ENCODE results near the gene NFE2L2. TPM values are rescaled to one million over a fixed set of nuclear protein-coding genes. Genes with fewer than 3 reads are reported as not detected.
"Not testable (repeated sequence)": the region's sequence is repeated elsewhere in the genome, so short reads cannot be mapped to it uniquely, and the experiment has no call there.

The NFE2L2 gene
- total RNA-seq, 4 donors from 2014 or later: 41.6 to 105 (median 65.2) TPM

DNA sequence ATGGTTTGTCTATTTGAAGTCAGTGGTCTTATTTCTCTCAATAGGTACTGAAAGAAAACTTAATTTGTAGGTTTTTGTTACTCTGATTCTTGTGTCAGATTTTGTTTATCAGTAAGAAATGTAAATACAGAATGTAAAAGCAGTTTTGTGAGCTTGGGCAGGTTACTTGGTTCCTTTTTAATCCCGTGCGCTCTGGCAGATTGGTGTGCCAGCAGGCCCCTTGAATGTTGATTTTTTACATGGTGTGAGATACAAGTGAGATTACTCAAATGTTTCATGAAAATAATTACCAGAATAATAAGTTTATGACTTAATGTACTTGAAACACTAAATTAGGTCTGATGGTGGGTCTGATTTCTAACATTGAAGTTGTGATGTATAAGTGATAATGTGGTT is 38.6 kb downstream of the NFE2L2 start:
- no peak overlapping the region for H3K4me3 ChIP-seq
- H3K36me3 ChIP-seq: peaks cover 0 to 42% (median 14%) of the 10 kb centered on the region in 4 donors
- in situ Hi-C loops (cut with MboI; ENCODE audit: low pct_ligation_motif_present in 1 of 4, low pct_unique_long_range_greater_than_20kb in 1 of 4, low sequenced_read_pairs in 3 of 4): no loop called here
- no peaks in the 10 kb centered on the region for H3K9me3 ChIP-seq
- intact Hi-C loops (cut with DNase I; ENCODE audit: low total_unique reads): no loop called here
- no peak for DNase-seq
- TF ChIP-seq POLR2A (IDR thresholded peaks at IDR 0.05) (no peak), EP300 (IDR thresholded peaks at IDR 0.05; ENCODE audit: low read depth) (no peak), POLR2AphosphoS5 (IDR thresholded peaks at IDR 0.05) (no peak)
- TF ChIP-seq, protein P1, sequence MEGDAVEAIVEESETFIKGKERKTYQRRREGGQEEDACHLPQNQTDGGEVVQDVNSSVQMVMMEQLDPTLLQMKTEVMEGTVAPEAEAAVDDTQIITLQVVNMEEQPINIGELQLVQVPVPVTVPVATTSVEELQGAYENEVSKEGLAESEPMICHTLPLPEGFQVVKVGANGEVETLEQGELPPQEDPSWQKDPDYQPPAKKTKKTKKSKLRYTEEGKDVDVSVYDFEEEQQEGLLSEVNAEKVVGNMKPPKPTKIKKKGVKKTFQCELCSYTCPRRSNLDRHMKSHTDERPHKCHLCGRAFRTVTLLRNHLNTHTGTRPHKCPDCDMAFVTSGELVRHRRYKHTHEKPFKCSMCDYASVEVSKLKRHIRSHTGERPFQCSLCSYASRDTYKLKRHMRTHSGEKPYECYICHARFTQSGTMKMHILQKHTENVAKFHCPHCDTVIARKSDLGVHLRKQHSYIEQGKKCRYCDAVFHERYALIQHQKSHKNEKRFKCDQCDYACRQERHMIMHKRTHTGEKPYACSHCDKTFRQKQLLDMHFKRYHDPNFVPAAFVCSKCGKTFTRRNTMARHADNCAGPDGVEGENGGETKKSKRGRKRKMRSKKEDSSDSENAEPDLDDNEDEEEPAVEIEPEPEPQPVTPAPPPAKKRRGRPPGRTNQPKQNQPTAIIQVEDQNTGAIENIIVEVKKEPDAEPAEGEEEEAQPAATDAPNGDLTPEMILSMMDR (IDR thresholded peaks at IDR 0.05): no peak
- 82 to 85% methylated on average over 2 of the region's 2 CpGs for WGBS, 2 donors (ENCODE audit: low coverage in 1 of 2)
- peaks cover 0 to 3% (median 0%) of the 10 kb centered on the region in 4 donors for H3K4me1 ChIP-seq
- no peaks in the 10 kb centered on the region for H3K27me3 ChIP-seq
- no peak overlapping the region for H3K27ac ChIP-seq

DNA sequence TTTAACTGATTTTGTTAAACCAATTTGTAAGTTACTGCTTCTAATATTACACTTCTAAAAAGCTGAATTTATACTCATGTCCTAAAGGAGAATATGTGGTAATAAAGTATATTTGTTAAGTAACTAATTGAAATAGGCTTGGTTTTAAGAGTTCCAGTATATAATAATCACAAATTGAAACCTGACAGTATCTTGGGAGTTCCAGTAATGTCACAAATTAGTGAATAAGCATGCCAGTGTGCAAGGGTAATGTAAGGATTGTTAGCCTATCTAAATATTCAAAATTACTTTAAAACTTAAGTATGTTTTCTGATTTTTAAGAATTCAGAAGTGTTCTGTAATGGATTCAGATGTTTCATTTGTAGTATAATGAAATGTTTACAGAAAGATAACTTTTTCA is 41.1 kb downstream of the NFE2L2 start:
- H3K27me3 ChIP-seq; in situ Hi-C loops (cut with MboI; ENCODE audit: low pct_ligation_motif_present in 1 of 4, low pct_unique_long_range_greater_than_20kb in 1 of 4, low sequenced_read_pairs in 3 of 4); intact Hi-C loops (cut with DNase I; ENCODE audit: low total_unique reads); DNase-seq; H3K9me3 ChIP-seq; H3K4me3 ChIP-seq; H3K27ac ChIP-seq: not testable (repeated sequence)
- Histone ChIP-seq H3K36me3 (peaks cover 0 to 43% (median 19%) of the 10 kb centered on the region in 4 donors), H3K4me1 (peaks cover 8 to 17% (median 11%) of the 10 kb centered on the region in 4 donors)

DNA sequence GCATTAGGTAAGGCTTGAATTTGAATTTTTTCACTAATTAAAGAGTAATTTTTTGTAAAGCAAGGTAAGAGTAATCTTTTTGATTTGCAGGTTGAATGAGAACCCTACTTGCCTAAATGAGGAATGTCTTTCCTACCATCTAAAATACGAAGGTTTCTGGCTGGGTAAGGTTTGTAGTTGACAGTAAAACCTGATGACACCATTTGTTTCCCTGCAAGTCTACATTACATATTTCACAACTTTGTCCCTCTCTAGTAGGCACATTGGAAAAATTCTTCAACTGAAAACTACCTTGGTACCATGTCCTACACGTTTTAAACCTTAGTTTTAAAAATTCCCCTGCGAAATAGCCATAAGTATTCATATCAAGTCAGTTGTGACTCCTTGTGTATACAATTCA is 42.6 kb downstream of the NFE2L2 start:
- no peak overlapping the region for H3K27ac ChIP-seq
- H3K27me3 ChIP-seq: no peaks in the 10 kb centered on the region
- H3K4me1 ChIP-seq: peaks cover 12 to 29% (median 15%) of the 10 kb centered on the region in 4 donors
- no peaks in the 10 kb centered on the region for H3K9me3 ChIP-seq
- H3K36me3 ChIP-seq: peaks cover 0 to 58% (median 26%) of the 10 kb centered on the region in 4 donors
- DNase-seq: no peak
- TF ChIP-seq EP300 (IDR thresholded peaks at IDR 0.05; ENCODE audit: low read depth) (no peak), POLR2AphosphoS5 (IDR thresholded peaks at IDR 0.05) (peak in 1 of 3 donors; percentile 20), POLR2A (IDR thresholded peaks at IDR 0.05) (no peak)
- no peak overlapping the region for H3K4me3 ChIP-seq
- 79 to 81% methylated on average over 3 of the region's 3 CpGs for WGBS, 2 donors (ENCODE audit: low coverage in 1 of 2)
- intact Hi-C loops (cut with DNase I; ENCODE audit: low total_unique reads) (no loop called here), in situ Hi-C loops (cut with MboI; ENCODE audit: low pct_ligation_motif_present in 1 of 4, low pct_unique_long_range_greater_than_20kb in 1 of 4, low sequenced_read_pairs in 3 of 4) (no loop called here)

DNA sequence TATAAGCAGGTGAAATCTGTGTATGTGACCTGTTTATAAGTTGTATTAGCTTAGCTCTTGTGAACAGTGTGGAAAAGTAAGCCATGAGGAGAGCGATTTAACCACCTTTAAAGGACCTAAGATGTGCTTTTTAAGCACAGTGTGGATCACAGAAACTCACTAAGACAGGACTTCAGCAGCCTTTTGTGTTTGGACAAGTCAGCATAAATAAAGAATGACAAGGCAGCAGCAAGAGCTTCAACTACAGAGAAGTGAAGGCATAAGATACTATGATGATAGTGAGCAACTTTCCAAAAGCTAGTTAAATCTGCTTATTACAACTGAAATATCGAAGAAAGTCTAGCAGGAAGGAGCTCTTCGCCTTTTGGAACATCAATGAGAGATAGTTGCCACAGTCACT is 43.0 kb downstream of the NFE2L2 start:
- 92 to 94% methylated on average over 3 of the region's 3 CpGs for WGBS, 2 donors (ENCODE audit: low coverage in 1 of 2)
- Histone ChIP-seq H3K4me3 (no peak overlapping the region), H3K36me3 (peaks cover 0 to 62% (median 28%) of the 10 kb centered on the region in 4 donors), H3K27ac (peak overlapping the region in 1 of 4 donors; percentile 12), H3K4me1 (peaks cover 15 to 33% (median 17%) of the 10 kb centered on the region in 4 donors), H3K27me3 (no peaks in the 10 kb centered on the region), H3K9me3 (no peaks in the 10 kb centered on the region)
- intact Hi-C loops (cut with DNase I; ENCODE audit: low total_unique reads): no loop called here
- TF ChIP-seq, protein P1 (IDR thresholded peaks at IDR 0.05): no peak
- TF ChIP-seq EP300 (IDR thresholded peaks at IDR 0.05; ENCODE audit: low read depth) (no peak), POLR2AphosphoS5 (IDR thresholded peaks at IDR 0.05) (peak in 1 of 3 donors; percentile 3)
- in situ Hi-C loops (cut with MboI; ENCODE audit: low pct_ligation_motif_present in 1 of 4, low pct_unique_long_range_greater_than_20kb in 1 of 4, low sequenced_read_pairs in 3 of 4): no loop called here
- no peak for DNase-seq

DNA sequence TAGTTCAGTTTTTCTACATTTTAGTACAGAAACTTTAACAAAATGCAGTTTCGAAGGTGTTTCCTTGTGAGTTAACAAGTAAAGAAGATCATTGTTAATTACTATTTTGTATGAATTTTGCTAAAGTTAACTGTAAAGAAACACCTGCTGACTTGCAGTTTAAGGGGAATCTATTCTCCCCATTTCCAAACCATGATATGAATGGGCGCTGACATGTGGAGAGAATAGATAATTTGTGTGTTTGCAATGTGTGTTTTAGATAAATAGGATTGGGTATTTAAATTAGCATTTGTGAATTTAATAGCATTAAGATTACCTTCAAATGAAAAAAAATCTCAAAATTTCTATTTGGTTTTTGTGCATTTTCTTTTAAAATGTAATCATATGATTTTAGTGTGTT is 44.7 kb downstream of the NFE2L2 start:
- H3K9me3 ChIP-seq; H3K27ac ChIP-seq; H3K4me3 ChIP-seq; intact Hi-C loops (cut with DNase I; ENCODE audit: low total_unique reads); DNase-seq; H3K27me3 ChIP-seq; in situ Hi-C loops (cut with MboI; ENCODE audit: low pct_ligation_motif_present in 1 of 4, low pct_unique_long_range_greater_than_20kb in 1 of 4, low sequenced_read_pairs in 3 of 4): not testable (repeated sequence)
- 75 to 97% methylated on average over 2 of the region's 2 CpGs for WGBS, 2 donors (ENCODE audit: low coverage in 1 of 2)
- Histone ChIP-seq H3K36me3 (peaks cover 0 to 65% (median 33%) of the 10 kb centered on the region in 4 donors), H3K4me1 (peaks cover 27 to 50% (median 30%) of the 10 kb centered on the region in 4 donors)

All from transverse colon (tissue), 4 donors.